ENCODE measurements around the gene OR52M1.

Gene OR52M1

DNA sequence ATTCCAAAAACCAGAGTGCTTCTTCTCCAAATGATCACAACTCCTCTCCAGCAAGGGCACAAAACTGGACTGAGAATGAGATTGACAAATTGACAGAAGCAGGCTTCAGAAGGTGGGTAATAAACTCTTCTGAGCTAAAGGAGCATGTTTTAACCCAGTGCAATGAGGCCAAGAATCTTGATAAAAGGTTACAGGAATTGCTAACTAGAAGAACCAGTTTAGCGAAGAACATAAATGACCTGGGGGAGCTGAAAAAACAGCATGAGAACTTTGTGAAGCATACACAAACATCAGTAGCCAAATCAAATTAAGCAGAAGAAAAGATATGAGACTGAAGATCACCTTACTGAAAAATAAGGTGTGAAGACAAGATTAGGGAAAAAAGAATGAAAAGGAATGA is 15.5 kb downstream of the OR52M1 start:
- Histone ChIP-seq H3K27me3 (replicated peaks; ENCODE audit: insufficient read depth, low read length) (no peaks in the 10 kb centered on the region), H3K4me1 (ENCODE audit: low read length) (no peaks in the 10 kb centered on the region), H3K9me3 (replicated peaks; ENCODE audit: insufficient read depth, low read length) (no peaks in the 10 kb centered on the region), H3K79me2 (ENCODE audit: low read length) (no peaks in the 10 kb centered on the region), H3K36me3 (replicated peaks; ENCODE audit: insufficient read depth, low read length) (no peaks in the 10 kb centered on the region), H3K4me2 (ENCODE audit: low read depth, low read length) (no peak overlapping the region), H3K4me3 (ENCODE audit: low read length) (no peak overlapping the region), H3K9me2 (replicated peaks; ENCODE audit: insufficient read depth, low read length) (no peaks in the 10 kb centered on the region), H2AFZ (ENCODE audit: low read length) (no peak overlapping the region), H3F3A (ENCODE audit: insufficient read depth, low read length) (no peaks in the 10 kb centered on the region), H3K9ac (ENCODE audit: low read length) (no peak overlapping the region), H4K20me1 (ENCODE audit: insufficient read depth, low read length) (no peaks in the 10 kb centered on the region), H3K27ac (ENCODE audit: low read length) (no peak overlapping the region)
- no peak for DNase-seq
- TF ChIP-seq, protein P1, sequence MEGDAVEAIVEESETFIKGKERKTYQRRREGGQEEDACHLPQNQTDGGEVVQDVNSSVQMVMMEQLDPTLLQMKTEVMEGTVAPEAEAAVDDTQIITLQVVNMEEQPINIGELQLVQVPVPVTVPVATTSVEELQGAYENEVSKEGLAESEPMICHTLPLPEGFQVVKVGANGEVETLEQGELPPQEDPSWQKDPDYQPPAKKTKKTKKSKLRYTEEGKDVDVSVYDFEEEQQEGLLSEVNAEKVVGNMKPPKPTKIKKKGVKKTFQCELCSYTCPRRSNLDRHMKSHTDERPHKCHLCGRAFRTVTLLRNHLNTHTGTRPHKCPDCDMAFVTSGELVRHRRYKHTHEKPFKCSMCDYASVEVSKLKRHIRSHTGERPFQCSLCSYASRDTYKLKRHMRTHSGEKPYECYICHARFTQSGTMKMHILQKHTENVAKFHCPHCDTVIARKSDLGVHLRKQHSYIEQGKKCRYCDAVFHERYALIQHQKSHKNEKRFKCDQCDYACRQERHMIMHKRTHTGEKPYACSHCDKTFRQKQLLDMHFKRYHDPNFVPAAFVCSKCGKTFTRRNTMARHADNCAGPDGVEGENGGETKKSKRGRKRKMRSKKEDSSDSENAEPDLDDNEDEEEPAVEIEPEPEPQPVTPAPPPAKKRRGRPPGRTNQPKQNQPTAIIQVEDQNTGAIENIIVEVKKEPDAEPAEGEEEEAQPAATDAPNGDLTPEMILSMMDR (IDR thresholded peaks at IDR 0.05; ENCODE audit: low read length), result no peak
- no peak for TF ChIP-seq EZH2 (optimal IDR thresholded peaks at IDR 0.05; ENCODE audit: low read depth, low read length)

DNA sequence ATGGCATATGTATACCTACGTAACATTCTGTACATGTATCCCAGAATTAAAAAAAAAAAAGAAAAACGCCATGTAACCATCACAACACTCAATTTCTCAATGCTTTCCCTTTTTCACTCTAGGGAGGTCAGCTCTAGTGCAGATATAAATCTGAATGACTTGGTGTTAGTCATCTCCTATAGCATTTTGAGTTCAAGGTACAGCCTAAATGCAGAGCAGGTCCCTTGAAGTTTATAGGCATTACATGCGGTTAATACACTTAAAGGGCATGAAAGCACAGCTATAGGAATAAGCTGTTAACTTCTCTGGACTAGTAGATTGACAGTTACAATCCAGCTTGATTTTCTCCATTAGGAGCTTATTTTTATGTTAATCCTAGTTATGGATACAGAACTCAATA is 20.4 kb downstream of the OR52M1 start:
- H2AFZ ChIP-seq (ENCODE audit: low read length), result no peak overlapping the region
- DNase-seq, result no peak
- no peaks in the 10 kb centered on the region for H3K9me3 ChIP-seq (replicated peaks; ENCODE audit: insufficient read depth, low read length)
- no peak overlapping the region for H3K4me3 ChIP-seq (ENCODE audit: low read length)
- H3K9me2 ChIP-seq (replicated peaks; ENCODE audit: insufficient read depth, low read length), result no peaks in the 10 kb centered on the region
- no peaks in the 10 kb centered on the region for H3F3A ChIP-seq (ENCODE audit: insufficient read depth, low read length)
- no peak overlapping the region for H3K9ac ChIP-seq (ENCODE audit: low read length)
- TF ChIP-seq, protein P1 (IDR thresholded peaks at IDR 0.05; ENCODE audit: low read length), result no peak
- TF ChIP-seq EZH2 (optimal IDR thresholded peaks at IDR 0.05; ENCODE audit: low read depth, low read length), result no peak
- no peak for TF ChIP-seq EZH2phosphoT487 (IDR thresholded peaks at IDR 0.05; ENCODE audit: low read length)
- no peak overlapping the region for H3K27ac ChIP-seq (ENCODE audit: low read length)
- H3K27me3 ChIP-seq (replicated peaks; ENCODE audit: insufficient read depth, low read length), result no peaks in the 10 kb centered on the region
- H3K36me3 ChIP-seq (replicated peaks; ENCODE audit: insufficient read depth, low read length), result no peaks in the 10 kb centered on the region
- no peaks in the 10 kb centered on the region for H3K79me2 ChIP-seq (ENCODE audit: low read length)
- H3K4me1 ChIP-seq (ENCODE audit: low read length), result no peaks in the 10 kb centered on the region
- H3K4me2 ChIP-seq (ENCODE audit: low read depth, low read length), result no peak overlapping the region
- no peaks in the 10 kb centered on the region for H4K20me1 ChIP-seq (ENCODE audit: insufficient read depth, low read length)

DNA sequence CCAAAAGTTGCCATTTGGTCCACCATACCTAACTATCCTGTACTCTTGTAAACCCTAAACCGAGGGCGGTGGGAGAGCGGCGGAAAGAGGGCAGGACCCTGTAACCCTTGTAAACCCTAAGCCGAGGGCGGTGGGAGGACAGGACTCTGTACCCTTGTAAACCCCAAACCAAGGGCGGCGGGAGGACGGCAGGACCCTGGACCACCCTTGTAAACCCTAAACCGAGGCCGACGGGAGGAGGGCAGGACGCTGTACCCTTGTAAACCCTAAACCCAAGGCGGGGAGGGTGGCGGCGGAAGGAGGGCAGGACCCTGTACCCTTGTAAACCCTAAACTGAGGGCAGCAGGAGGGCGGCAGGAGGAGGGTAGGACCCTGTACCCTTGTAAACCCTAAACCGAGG is 24.1 kb downstream of the OR52M1 start:
- Histone ChIP-seq H3F3A (ENCODE audit: insufficient read depth, low read length) (no peaks in the 10 kb centered on the region), H3K27ac (ENCODE audit: low read length) (no peak overlapping the region), H3K9ac (ENCODE audit: low read length) (no peak overlapping the region), H2AFZ (ENCODE audit: low read length) (no peak overlapping the region), H3K36me3 (replicated peaks; ENCODE audit: insufficient read depth, low read length) (no peaks in the 10 kb centered on the region), H3K4me2 (ENCODE audit: low read depth, low read length) (no peak overlapping the region), H3K4me3 (ENCODE audit: low read length) (no peak overlapping the region), H4K20me1 (ENCODE audit: insufficient read depth, low read length) (no peaks in the 10 kb centered on the region), H3K79me2 (ENCODE audit: low read length) (no peaks in the 10 kb centered on the region), H3K4me1 (ENCODE audit: low read length) (no peaks in the 10 kb centered on the region), H3K27me3 (replicated peaks; ENCODE audit: insufficient read depth, low read length) (no peaks in the 10 kb centered on the region), H3K9me2 (replicated peaks; ENCODE audit: insufficient read depth, low read length) (no peaks in the 10 kb centered on the region), H3K9me3 (replicated peaks; ENCODE audit: insufficient read depth, low read length) (no peaks in the 10 kb centered on the region)
- no peak for TF ChIP-seq EZH2phosphoT487 (IDR thresholded peaks at IDR 0.05; ENCODE audit: low read length)
- TF ChIP-seq, protein P1 (IDR thresholded peaks at IDR 0.05; ENCODE audit: low read length), result no peak
- no peak for TF ChIP-seq EZH2 (optimal IDR thresholded peaks at IDR 0.05; ENCODE audit: low read depth, low read length)
- no peak for DNase-seq

Data from MM.1S (cell line).